Vagina (tissue), 2 donors: ENCODE data around the gene C16orf92.

Source experiments
- POLR2A ChIP-seq, 2 donors: fragments of 450-650 bp; IDR thresholded peaks; one replicate each; pipeline ENCODE4 v1.6.1; 2017; ENCODE audit warnings: antibody characterized with exemption in 2 of 2, mild to moderate bottlenecking in 2 of 2, moderate library complexity in 2 of 2
- POLR2AphosphoS5 ChIP-seq, 2 donors: sonication (generic); formaldehyde crosslinking; IDR thresholded peaks; one replicate each; pipeline ENCODE4 v1.9.0; 2017; ENCODE audit warnings: antibody characterized with exemption in 2 of 2, mild to moderate bottlenecking in 2 of 2, low read depth in 1 of 2; ENCODE audit not compliant: insufficient read depth in 1 of 2
- TF ChIP-seq, protein P1 (sequence below), 3 experiments: fragments of 450-650 bp in 2 of 3; fragments of 200-600 bp in 1 of 3; sonication (generic) in 1 of 3; IDR thresholded peaks; one replicate each; pipeline ENCODE4 v1.5.1; 2017 to 2019; ENCODE audit warnings: antibody characterized with exemption in 3 of 3, mild to moderate bottlenecking in 2 of 3, moderate library complexity in 2 of 3

DNA sequence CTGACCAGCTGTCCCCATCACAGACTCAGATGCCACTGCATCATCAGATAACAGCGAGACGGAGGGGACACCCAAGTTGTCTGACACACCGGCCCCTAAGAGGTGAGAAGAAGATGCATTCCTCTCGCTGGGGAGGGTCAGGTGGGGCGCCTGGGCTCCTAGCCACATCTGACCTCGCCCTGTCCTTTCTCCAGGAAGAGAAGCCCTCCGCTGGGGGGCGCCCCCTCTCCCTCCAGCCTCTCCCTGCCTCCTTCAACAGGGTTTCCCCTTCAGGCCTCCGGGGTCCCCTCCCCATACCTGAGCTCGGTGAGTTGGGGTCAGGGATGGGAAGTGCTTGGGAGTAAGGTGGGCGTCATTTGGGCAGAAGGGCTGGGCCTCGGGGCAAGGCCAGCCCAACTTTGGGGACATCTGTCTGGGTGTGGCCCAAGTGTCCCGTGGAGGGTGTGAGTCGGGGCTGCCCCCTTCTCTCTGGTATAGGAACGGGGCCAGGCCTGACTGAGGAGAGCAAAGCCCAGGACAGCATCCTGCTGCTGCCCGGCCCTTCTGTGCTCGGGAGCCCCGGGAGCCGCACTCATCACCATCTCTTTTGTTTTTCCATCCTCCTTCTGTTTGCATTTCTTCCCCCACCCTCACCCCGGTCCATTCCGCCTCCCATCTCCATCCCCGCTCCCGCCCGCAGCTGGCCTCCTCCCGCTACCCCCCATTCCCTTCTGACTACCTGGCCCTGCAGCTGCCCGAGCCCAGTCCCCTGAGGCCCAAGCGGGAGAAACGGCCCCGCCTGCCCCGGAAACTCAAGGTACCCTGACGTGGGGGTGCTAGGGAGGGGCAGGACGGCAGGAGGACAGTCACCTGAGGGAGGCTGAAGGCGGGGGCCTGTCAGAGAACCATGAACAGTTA is 22.0 kb upstream of the C16orf92 start:
- TF ChIP-seq POLR2AphosphoS5 (IDR thresholded peaks at IDR 0.05; ENCODE audit: insufficient read depth in 1 of 2, low read depth in 1 of 2) (no peak), POLR2A (IDR thresholded peaks at IDR 0.05) (no peak)
- TF ChIP-seq, protein P1, sequence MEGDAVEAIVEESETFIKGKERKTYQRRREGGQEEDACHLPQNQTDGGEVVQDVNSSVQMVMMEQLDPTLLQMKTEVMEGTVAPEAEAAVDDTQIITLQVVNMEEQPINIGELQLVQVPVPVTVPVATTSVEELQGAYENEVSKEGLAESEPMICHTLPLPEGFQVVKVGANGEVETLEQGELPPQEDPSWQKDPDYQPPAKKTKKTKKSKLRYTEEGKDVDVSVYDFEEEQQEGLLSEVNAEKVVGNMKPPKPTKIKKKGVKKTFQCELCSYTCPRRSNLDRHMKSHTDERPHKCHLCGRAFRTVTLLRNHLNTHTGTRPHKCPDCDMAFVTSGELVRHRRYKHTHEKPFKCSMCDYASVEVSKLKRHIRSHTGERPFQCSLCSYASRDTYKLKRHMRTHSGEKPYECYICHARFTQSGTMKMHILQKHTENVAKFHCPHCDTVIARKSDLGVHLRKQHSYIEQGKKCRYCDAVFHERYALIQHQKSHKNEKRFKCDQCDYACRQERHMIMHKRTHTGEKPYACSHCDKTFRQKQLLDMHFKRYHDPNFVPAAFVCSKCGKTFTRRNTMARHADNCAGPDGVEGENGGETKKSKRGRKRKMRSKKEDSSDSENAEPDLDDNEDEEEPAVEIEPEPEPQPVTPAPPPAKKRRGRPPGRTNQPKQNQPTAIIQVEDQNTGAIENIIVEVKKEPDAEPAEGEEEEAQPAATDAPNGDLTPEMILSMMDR (IDR thresholded peaks at IDR 0.05): no peak
